DND-41 (cell line): Measurements from ENCODE around the gene EXOSC1.

ENCODE experiments used
- ATAC-seq: fragments of 200-7000 bp; cut with Tn5 transposase; 3 replicates; pipeline ENCODE4 v1.9.1; 2021; ENCODE audit warnings: low read depth; ENCODE audit not compliant: insufficient read depth
- DNase-seq: peaks from one replicate; pipeline ENCODE4 v3.0.0-alpha.2; 2020
- H2AFZ ChIP-seq: 2 replicates; pipeline ENCODE4 v1.6.0; 2012; ENCODE audit warnings: low read depth, low read length
- H3K27ac ChIP-seq: 2 replicates; pipeline ENCODE4 v1.5.1; 2012; ENCODE audit warnings: low read length, inconsistent platforms
- H3K27me3 ChIP-seq: fragments of 200-600 bp; sonication (generic); 2 replicates; pipeline ENCODE4 v1.6.0; 2012; ENCODE audit warnings: low read length, mild to moderate bottlenecking, inconsistent platforms; ENCODE audit not compliant: insufficient read depth, poor library complexity
- H3K36me3 ChIP-seq: 2 replicates; pipeline ENCODE4 v1.5.1; 2012; ENCODE audit warnings: low read length, inconsistent platforms; ENCODE audit not compliant: insufficient read depth
- H3K4me1 ChIP-seq: 2 replicates; pipeline ENCODE4 v1.5.1; 2012; ENCODE audit warnings: mild to moderate bottlenecking, low read length; ENCODE audit not compliant: insufficient read depth
- H3K4me2 ChIP-seq: 2 replicates; pipeline ENCODE4 v1.6.0; 2012; ENCODE audit warnings: mild to moderate bottlenecking, moderate library complexity, low read length, inconsistent platforms; ENCODE audit not compliant: insufficient read depth
- H3K4me3 ChIP-seq, 2 experiments: fragments of 200-600 bp in 1 of 2; shearing (Covaris generic) in 1 of 2; 2 replicates each; pipeline ENCODE4 v1.5.1; 2012 to 2016; ENCODE audit warnings: inconsistent platforms in 2 of 2, low read length in 2 of 2, mild to moderate bottlenecking in 2 of 2, low read depth in 1 of 2, moderate library complexity in 1 of 2
- H3K79me2 ChIP-seq: 2 replicates; pipeline ENCODE4 v1.6.0; 2012; ENCODE audit warnings: low read length, inconsistent platforms; ENCODE audit not compliant: insufficient read depth
- H3K9ac ChIP-seq: 2 replicates; pipeline ENCODE4 v1.6.0; 2012; ENCODE audit warnings: low read depth, mild to moderate bottlenecking, inconsistent platforms, low read length, moderate library complexity
- H3K9me3 ChIP-seq: 2 replicates; pipeline ENCODE4 v1.5.1; 2012; ENCODE audit warnings: low read length, moderate library complexity, mild to moderate bottlenecking, inconsistent platforms; ENCODE audit not compliant: insufficient read depth, severe bottlenecking
- H4K20me1 ChIP-seq: 2 replicates; pipeline ENCODE4 v1.6.0; 2012; ENCODE audit warnings: low read length; ENCODE audit not compliant: insufficient read depth
- CTCF ChIP-seq: IDR thresholded peaks from 2 replicates; pipeline ENCODE4 v1.5.1; 2012; ENCODE audit warnings: borderline replicate concordance, low read length, moderate library complexity, mild to moderate bottlenecking; ENCODE audit not compliant: poor library complexity, severe bottlenecking; ENCODE audit errors: extremely low read depth
- EZH2 ChIP-seq: IDR thresholded peaks from 3 replicates; pipeline ENCODE4 v1.6.1; 2012; ENCODE audit warnings: borderline replicate concordance, low read depth, mild to moderate bottlenecking, moderate library complexity, low read length, inconsistent platforms; ENCODE audit not compliant: severe bottlenecking

Gene EXOSC1

GRCh38 chr10:97404044-97404443, 41.8 kb downstream of the EXOSC1 start:
- no peaks in the 10 kb centered on the region for H3K36me3 ChIP-seq
- no peak overlapping the region for H3K9ac ChIP-seq
- H3K4me1 ChIP-seq, result peaks cover 20% of the 10 kb centered on the region
- DNase-seq, result no peak
- H3K4me3 ChIP-seq, result no peak overlapping the region
- H3K9me3 ChIP-seq, result no peaks in the 10 kb centered on the region
- no peak overlapping the region for H3K27ac ChIP-seq
- no peak for ATAC-seq
- no peak for TF ChIP-seq CTCF
- TF ChIP-seq EZH2, result no peak
- H3K27me3 ChIP-seq, result no peaks in the 10 kb centered on the region
- no peak overlapping the region for H2AFZ ChIP-seq
- peaks cover 14% of the 10 kb centered on the region for H3K79me2 ChIP-seq
- H4K20me1 ChIP-seq, result peaks cover 3% of the 10 kb centered on the region; the same call in 1 of the 2 replicates
- no peak overlapping the region for H3K4me2 ChIP-seq

- no peak for DNase-seq
- TF ChIP-seq EZH2 (no peak), CTCF (no peak)
- no peak for ATAC-seq
- Histone ChIP-seq H4K20me1 (peaks cover 3% of the 10 kb centered on the region; the same call in 1 of the 2 replicates), H3K9me3 (no peaks in the 10 kb centered on the region), H3K36me3 (peaks cover 5% of the 10 kb centered on the region; the same call in 1 of the 2 replicates), H3K79me2 (peaks cover 14% of the 10 kb centered on the region), H3K27ac (peak overlapping the region; percentile 61), H3K4me2 (peak overlapping the region; percentile 80), H3K4me1 (peaks cover 17% of the 10 kb centered on the region), H3K9ac (peak overlapping the region; percentile 59; the same call in 1 of the 2 replicates), H3K27me3 (no peaks in the 10 kb centered on the region), H2AFZ (peak overlapping the region; percentile 84), H3K4me3 (peak overlapping the region; percentile 82 to 85; a peak in 3 of 4 replicates)
Measured at GRCh38 chr10:97401455-97401919, 44.3 kb downstream of the EXOSC1 start.

GRCh38 chr10:97400665-97401454, 44.9 kb downstream of the EXOSC1 start, which contains the start of gene RRP12:
TSS of gene RRP12 (minus strand) at chr10:97401340. CDS start at chr10:97401231, 109 bp downstream.
- Histone ChIP-seq H3K27ac (peak within 1 kb of the TSS; percentile 61), H2AFZ (peak within 1 kb of the TSS; percentile 84), H3K4me3 (peak within 1 kb of the TSS; percentile 82 to 85), H3K27me3 (no peaks in the 10 kb centered on the region), H3K9ac (peak within 1 kb of the TSS; percentile 59), H4K20me1 (peaks cover 3% of the 10 kb centered on the region; the same call in 1 of the 2 replicates), H3K36me3 (peaks cover 12% of the 10 kb centered on the region; the same call in 1 of the 2 replicates), H3K79me2 (peaks cover 14% of the 10 kb centered on the region), H3K4me2 (peak within 1 kb of the TSS; percentile 80), H3K4me1 (peaks cover 17% of the 10 kb centered on the region), H3K9me3 (no peaks in the 10 kb centered on the region)
- peak; percentile 89 for DNase-seq
- peak; percentile 34 for TF ChIP-seq CTCF
- TF ChIP-seq EZH2, result no peak
- peak; percentile 100 for ATAC-seq
